ENCODE data around the gene HOXA10.

HOXA10 gene

GRCh38 chr7:27197137-27198042, 23.3 kb upstream of the HOXA10 start:
- DNase-seq (ENCODE audit: low read depth in 1 of 2, low spot score in 1 of 2): no peak
- TF ChIP-seq SPI1 (IDR thresholded peaks at IDR 0.05; ENCODE audit: borderline replicate concordance, low read depth) (no peak), POLR2AphosphoS5 (IDR thresholded peaks at IDR 0.05; ENCODE audit: low read depth) (no peak), REST (IDR thresholded peaks at IDR 0.05; ENCODE audit: insufficient replicate concordance, low read depth) (no peak), GABPA (IDR thresholded peaks at IDR 0.05; ENCODE audit: low read depth) (no peak)
- TF ChIP-seq, protein P1, sequence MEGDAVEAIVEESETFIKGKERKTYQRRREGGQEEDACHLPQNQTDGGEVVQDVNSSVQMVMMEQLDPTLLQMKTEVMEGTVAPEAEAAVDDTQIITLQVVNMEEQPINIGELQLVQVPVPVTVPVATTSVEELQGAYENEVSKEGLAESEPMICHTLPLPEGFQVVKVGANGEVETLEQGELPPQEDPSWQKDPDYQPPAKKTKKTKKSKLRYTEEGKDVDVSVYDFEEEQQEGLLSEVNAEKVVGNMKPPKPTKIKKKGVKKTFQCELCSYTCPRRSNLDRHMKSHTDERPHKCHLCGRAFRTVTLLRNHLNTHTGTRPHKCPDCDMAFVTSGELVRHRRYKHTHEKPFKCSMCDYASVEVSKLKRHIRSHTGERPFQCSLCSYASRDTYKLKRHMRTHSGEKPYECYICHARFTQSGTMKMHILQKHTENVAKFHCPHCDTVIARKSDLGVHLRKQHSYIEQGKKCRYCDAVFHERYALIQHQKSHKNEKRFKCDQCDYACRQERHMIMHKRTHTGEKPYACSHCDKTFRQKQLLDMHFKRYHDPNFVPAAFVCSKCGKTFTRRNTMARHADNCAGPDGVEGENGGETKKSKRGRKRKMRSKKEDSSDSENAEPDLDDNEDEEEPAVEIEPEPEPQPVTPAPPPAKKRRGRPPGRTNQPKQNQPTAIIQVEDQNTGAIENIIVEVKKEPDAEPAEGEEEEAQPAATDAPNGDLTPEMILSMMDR (IDR thresholded peaks at IDR 0.05; ENCODE audit: insufficient read depth, low read length): no peak
- H3K4me3 ChIP-seq (replicated peaks; ENCODE audit: insufficient read depth, low read length): no peak overlapping the region
- peaks cover 70% of the 10 kb centered on the region for H3K27me3 ChIP-seq (ENCODE audit: insufficient read depth, poor library complexity, severe bottlenecking)
- H3K27ac ChIP-seq (replicated peaks): no peak overlapping the region

GRCh38 chr7:27196287-27196767, 22.2 kb upstream of the HOXA10 start:
- Histone ChIP-seq H3K27me3 (ENCODE audit: insufficient read depth, poor library complexity, severe bottlenecking) (peaks cover 75% of the 10 kb centered on the region), H3K27ac (replicated peaks) (no peak overlapping the region), H3K4me3 (replicated peaks; ENCODE audit: insufficient read depth, low read length) (no peak overlapping the region)
- TF ChIP-seq GABPA (IDR thresholded peaks at IDR 0.05; ENCODE audit: low read depth): no peak
- TF ChIP-seq, protein P1 (IDR thresholded peaks at IDR 0.05; ENCODE audit: insufficient read depth, low read length): peak; percentile 36
- TF ChIP-seq SPI1 (IDR thresholded peaks at IDR 0.05; ENCODE audit: borderline replicate concordance, low read depth): no peak
- no peak for TF ChIP-seq REST (IDR thresholded peaks at IDR 0.05; ENCODE audit: insufficient replicate concordance, low read depth)
- no peak for TF ChIP-seq POLR2AphosphoS5 (IDR thresholded peaks at IDR 0.05; ENCODE audit: low read depth)
- peak; percentile 69 to 72 for DNase-seq (ENCODE audit: low read depth in 1 of 2, low spot score in 1 of 2)

DNA sequence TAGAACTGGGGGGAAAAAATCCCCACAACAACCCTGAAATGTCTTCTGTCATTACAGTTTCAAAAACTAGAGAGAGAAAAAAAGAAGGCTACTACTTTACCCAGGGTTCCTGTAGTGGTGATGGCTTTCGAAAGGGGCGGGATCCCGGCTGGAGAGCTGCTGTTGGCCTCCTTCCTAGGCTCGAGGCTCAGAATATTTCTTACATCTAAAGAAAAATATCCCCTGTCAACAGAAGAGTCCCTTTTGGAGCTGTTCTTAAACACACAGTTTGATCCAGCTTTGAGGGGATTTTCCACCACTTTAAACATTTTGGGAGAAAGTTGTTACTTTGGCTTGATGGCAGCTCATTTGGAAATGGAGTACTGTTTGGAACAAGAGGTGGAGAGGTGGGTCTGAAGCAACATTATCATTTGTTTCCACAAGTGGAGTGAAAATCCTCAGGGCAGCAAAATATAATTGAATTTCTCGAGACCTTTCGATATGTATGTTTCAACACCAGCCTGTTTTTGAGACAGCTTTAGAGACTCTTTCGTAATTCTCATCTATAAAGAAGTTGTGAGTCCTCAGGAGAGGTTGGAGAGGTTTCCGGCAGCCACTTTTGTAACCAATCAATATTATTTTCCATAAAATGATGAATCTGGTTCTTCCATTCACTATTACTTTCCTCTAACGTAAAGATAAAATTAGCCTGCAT, 20.7 kb upstream of the HOXA10 start:
- TF ChIP-seq REST (IDR thresholded peaks at IDR 0.05; ENCODE audit: insufficient replicate concordance, low read depth) (no peak), GABPA (IDR thresholded peaks at IDR 0.05; ENCODE audit: low read depth) (no peak), SPI1 (IDR thresholded peaks at IDR 0.05; ENCODE audit: borderline replicate concordance, low read depth) (no peak), POLR2AphosphoS5 (IDR thresholded peaks at IDR 0.05; ENCODE audit: low read depth) (no peak)
- TF ChIP-seq, protein P1 (IDR thresholded peaks at IDR 0.05; ENCODE audit: insufficient read depth, low read length): no peak
- no peak overlapping the region for H3K27ac ChIP-seq (replicated peaks)
- DNase-seq (ENCODE audit: low read depth in 1 of 2, low spot score in 1 of 2): no peak
- peaks cover 67% of the 10 kb centered on the region for H3K27me3 ChIP-seq (ENCODE audit: insufficient read depth, poor library complexity, severe bottlenecking)
- no peak overlapping the region for H3K4me3 ChIP-seq (replicated peaks; ENCODE audit: insufficient read depth, low read length)
